Large intestine (tissue), 3 donors: ENCODE measurements around the gene SPPL3. TPM values are rescaled to one million over a fixed set of nuclear protein-coding genes. Genes with fewer than 3 reads are reported as not detected.

Experiments
- DNase-seq, 2 donors: peaks; one replicate each; pipeline versions ENCODE4 v3.0.0 to v3.0.0-alpha.2; 2013
- H3K27ac ChIP-seq: one replicate; pipeline ENCODE4 v1.5.1; 2013; ENCODE audit warnings: low read length
- H3K27me3 ChIP-seq: 2 replicates; pipeline ENCODE4 v1.6.1; 2013; ENCODE audit warnings: low read length; ENCODE audit not compliant: control insufficient read depth, insufficient read depth
- H3K36me3 ChIP-seq: 2 replicates; pipeline ENCODE4 v1.6.1; 2013; ENCODE audit warnings: low read length; ENCODE audit not compliant: control insufficient read depth, insufficient read depth
- H3K4me1 ChIP-seq: one replicate; pipeline ENCODE4 v1.6.1; 2013; ENCODE audit warnings: low read length; ENCODE audit not compliant: control insufficient read depth, insufficient read depth
- H3K4me3 ChIP-seq: one replicate; pipeline ENCODE4 v1.5.1; 2013; ENCODE audit warnings: low read length
- H3K9me3 ChIP-seq: one replicate; pipeline ENCODE4 v1.6.1; 2013; ENCODE audit warnings: mild to moderate bottlenecking, low read depth, low read length, moderate library complexity; ENCODE audit not compliant: control insufficient read depth
- WGBS: methylation state at CpG from one replicate; pipeline ENCODE4 v1.1.5; 2013; ENCODE audit warnings: low lambda C conversion rate; ENCODE audit not compliant: insufficient coverage; 5-methylcytosine and 5-hydroxymethylcytosine counted together
- polyA plus RNA-seq: library from polyadenylated mRNA; unstranded; fragments of 120-200 nt; gene quantifications from one replicate; pipeline ENCODE4 v1.2.1, GENCODE V29; 2013

SPPL3 gene
- polyA plus RNA-seq, 1 donor = 48.1 TPM

DNA sequence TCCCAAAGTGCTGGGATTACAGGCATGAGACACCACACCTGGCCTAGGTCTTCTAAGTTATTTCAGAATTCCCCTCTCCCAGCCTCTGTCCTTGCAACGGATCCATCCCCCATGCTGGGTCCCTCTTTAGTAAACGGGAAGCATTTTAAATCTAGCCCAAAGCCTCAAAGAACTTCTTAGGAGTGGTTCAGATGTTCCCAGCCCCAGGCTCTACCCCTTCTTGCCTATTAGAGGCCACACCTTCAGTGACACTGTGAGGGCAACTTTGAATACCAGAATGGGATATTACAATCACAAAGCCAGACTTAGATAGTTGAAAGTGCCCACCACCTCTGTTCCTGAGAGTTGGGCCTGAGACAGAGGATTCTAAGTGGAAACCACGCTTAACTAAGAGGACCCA lies 18.1 kb upstream of the SPPL3 start:
- no CpG with 5 or more reads among the region's 3 CpGs for WGBS
- no peak overlapping the region for H3K27ac ChIP-seq
- DNase-seq = no peak
- no peaks in the 10 kb centered on the region for H3K36me3 ChIP-seq
- H3K9me3 ChIP-seq = peaks cover 7% of the 10 kb centered on the region
- H3K4me3 ChIP-seq = no peak overlapping the region
- H3K4me1 ChIP-seq = no peaks in the 10 kb centered on the region
- H3K27me3 ChIP-seq = no peaks in the 10 kb centered on the region

- H3K9me3 ChIP-seq = peaks cover 8% of the 10 kb centered on the region
- H3K4me3 ChIP-seq = no peak overlapping the region
- H3K27me3 ChIP-seq = no peaks in the 10 kb centered on the region
- DNase-seq = no peak
- no peak overlapping the region for H3K27ac ChIP-seq
- H3K4me1 ChIP-seq = no peaks in the 10 kb centered on the region
- H3K36me3 ChIP-seq = no peaks in the 10 kb centered on the region
These were observed 17.5 kb upstream of the SPPL3 start for GRCh38 chr12:120921637-120922036.

GRCh38 chr12:120920178-120920577 lies 16.0 kb upstream of the SPPL3 start:
- Histone ChIP-seq H3K4me3 (no peak overlapping the region), H3K9me3 (peaks cover 12% of the 10 kb centered on the region), H3K4me1 (no peaks in the 10 kb centered on the region), H3K27me3 (no peaks in the 10 kb centered on the region), H3K36me3 (no peaks in the 10 kb centered on the region), H3K27ac (no peak overlapping the region)
- DNase-seq = no peak
- WGBS = no CpG with 5 or more reads among the region's 3 CpGs

DNA sequence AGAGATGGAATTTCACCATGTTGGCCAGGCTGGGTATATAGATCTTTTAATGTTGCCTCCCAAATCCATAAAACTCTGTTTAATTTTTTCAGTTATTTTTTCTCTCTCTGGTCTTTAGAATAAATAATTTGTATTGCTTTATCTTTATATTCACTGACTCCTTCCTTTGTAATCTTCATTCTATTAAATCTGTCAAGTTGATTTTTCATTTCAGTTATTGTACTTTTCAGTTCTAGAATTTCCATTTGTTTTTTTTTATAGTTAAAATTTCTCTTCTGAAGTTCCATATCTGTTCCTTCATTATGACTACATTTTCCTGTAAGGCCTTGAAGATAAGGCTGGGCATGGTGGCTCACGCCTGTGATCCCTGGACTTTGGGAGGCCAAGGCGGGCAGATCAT lies 13.6 kb upstream of the SPPL3 start:
- no peaks in the 10 kb centered on the region for H3K36me3 ChIP-seq
- no peak for DNase-seq

DNA sequence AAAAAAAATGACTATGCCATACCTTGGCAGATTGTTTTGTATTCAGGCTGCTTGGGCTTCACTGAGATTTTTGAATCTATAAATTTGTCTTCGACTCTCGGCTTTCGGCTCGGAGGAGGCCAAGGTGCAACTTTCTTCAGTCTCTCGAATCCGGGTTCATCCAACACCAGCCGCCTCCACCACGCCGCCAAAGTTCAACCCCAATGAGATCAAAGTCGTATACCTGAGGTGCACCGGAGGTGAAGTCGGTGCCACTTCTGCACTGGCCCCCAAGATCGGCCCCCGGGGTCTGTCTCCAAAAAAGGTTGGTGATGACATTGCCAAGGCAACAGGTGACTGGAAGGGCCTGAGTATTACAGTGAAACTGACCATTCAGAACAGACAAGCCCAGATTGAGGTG lies 12.4 kb upstream of the SPPL3 start:
- no peak overlapping the region for H3K27ac ChIP-seq
- H3K4me3 ChIP-seq = no peak overlapping the region
- H3K27me3 ChIP-seq = no peaks in the 10 kb centered on the region
- WGBS = 100% methylated on average over 1 of the region's 14 CpGs
- no peak for DNase-seq
- no peaks in the 10 kb centered on the region for H3K36me3 ChIP-seq
- H3K9me3 ChIP-seq = peaks cover 12% of the 10 kb centered on the region
- no peaks in the 10 kb centered on the region for H3K4me1 ChIP-seq

More for the DNA sequence above, 13.6 kb upstream of the SPPL3 start:
- Histone ChIP-seq H3K27ac (no peak overlapping the region), H3K9me3 (peaks cover 12% of the 10 kb centered on the region), H3K4me3 (no peak overlapping the region), H3K27me3 (no peaks in the 10 kb centered on the region), H3K4me1 (no peaks in the 10 kb centered on the region)
- no CpG with 5 or more reads among the region's 2 CpGs for WGBS

DNA sequence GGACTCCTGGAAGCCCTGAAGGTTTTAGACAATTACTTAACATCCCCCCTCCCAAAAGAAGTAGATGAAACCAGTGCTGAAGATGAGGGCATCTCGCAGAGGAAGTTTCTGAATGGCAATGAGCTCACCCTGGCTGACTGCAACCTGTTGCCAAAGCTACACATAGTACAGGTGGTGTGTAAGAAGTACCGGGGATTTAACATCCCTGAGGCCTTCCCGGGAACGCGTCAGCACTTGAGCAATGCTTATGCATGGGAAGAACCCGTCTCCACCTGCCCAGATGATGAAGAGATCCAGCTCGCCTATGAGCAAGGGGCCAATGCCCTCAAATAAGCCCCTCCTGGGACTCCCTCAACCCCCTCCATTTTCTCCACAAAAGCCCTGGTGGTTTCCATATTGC lies 10.6 kb upstream of the SPPL3 start:
- H3K27me3 ChIP-seq = no peaks in the 10 kb centered on the region
- WGBS = no CpG with 5 or more reads among the region's 7 CpGs
- no peaks in the 10 kb centered on the region for H3K4me1 ChIP-seq
- DNase-seq = no peak
- H3K36me3 ChIP-seq = no peaks in the 10 kb centered on the region
- H3K4me3 ChIP-seq = no peak overlapping the region
- H3K27ac ChIP-seq = no peak overlapping the region
- H3K9me3 ChIP-seq = peaks cover 12% of the 10 kb centered on the region

GRCh38 chr12:120909633-120910298 lies 5.6 kb upstream of the SPPL3 start:
- Histone ChIP-seq H3K9me3 (no peaks in the 10 kb centered on the region), H3K36me3 (no peaks in the 10 kb centered on the region), H3K27ac (no peak overlapping the region), H3K4me1 (peaks cover under 1% of the 10 kb centered on the region), H3K27me3 (no peaks in the 10 kb centered on the region), H3K4me3 (no peak overlapping the region)
- 38% methylated on average over 3 of the region's 5 CpGs for WGBS
- DNase-seq = no peak

DNA sequence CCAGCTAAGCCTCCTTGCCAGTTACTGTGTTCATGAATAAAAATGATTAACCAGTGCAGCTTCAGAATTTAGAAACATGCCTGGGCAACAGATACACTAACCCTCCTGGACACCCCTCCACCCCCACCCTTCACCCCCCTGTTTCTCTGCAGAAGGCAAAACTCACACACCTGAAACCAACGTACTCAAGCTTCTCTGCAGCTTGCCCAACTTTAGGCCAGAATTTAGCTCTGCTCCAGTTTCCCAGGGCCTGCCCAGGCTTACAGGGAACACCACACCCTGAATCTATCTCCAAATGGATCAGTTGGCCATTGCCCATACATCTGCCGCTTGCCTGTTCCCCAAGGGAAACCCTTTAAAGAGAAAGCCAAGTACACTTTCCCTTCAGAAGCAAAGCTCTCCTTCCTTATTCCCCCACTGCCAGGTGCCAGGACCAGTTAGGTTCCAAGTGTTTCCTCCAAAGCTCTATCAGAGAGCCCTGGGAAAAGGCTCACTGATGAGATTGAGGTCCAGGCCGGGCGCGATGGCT lies 1.8 kb upstream of the SPPL3 start:
- DNase-seq = no peak
- Histone ChIP-seq H3K9me3 (no peaks in the 10 kb centered on the region), H3K27me3 (no peaks in the 10 kb centered on the region), H3K36me3 (no peaks in the 10 kb centered on the region), H3K4me3 (no peak overlapping the region), H3K4me1 (peaks cover 8% of the 10 kb centered on the region), H3K27ac (no peak overlapping the region)
- no CpG with 5 or more reads among the region's 5 CpGs for WGBS

DNA sequence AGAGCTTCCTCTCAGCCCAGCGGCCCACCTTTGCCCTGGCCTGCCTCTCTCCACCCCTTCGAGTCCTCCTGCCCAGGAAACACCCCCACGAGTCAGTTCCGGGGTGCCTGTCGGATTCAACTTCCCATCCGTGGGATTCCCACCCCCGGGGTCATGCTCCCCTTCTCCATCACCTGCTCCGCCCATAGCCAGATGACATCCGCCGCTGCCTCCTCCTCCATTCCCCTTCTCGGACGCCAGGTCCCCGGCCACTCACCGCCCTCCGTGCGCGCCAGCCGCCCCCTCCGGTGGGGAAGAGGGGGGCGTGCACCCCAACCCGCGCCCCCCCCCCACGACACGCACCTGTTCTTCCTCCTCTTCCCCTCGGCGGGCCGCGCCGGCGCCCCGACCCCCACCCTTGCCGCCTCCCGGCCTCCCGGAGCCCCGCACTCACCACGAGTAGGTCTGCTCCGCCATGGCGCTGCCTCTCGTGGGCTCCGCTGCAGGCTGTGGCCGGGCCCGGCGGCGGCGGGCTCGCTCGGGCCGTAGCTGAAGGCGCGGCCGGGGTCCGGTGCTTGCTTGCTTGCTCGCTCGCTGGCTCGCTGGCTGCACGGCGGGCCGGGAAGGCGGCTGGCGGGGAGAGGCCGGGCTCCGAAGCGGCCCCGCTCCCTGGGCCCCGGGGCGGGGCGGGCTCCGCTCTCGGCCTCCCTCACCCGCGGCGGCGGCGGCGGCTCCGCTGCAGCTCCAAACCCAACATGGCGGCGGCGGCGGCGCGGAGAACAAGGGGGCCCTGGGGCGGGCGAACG lies 554 bp downstream of the SPPL3 start:
- H3K4me1 ChIP-seq = peaks cover 8% of the 10 kb centered on the region
- WGBS = no CpG with 5 or more reads among the region's 85 CpGs
- H3K9me3 ChIP-seq = no peaks in the 10 kb centered on the region
- peak; percentile 84 to 93 for DNase-seq
- peak overlapping the region; percentile 84 for H3K4me3 ChIP-seq
- H3K27me3 ChIP-seq = no peaks in the 10 kb centered on the region
- peak overlapping the region; percentile 77 for H3K27ac ChIP-seq
- H3K36me3 ChIP-seq = peaks cover 5% of the 10 kb centered on the region

- 7% methylated on average over 3 of the region's 15 CpGs for WGBS
- DNase-seq = no peak
- Histone ChIP-seq H3K9me3 (no peaks in the 10 kb centered on the region), H3K4me3 (peak overlapping the region; percentile 84), H3K27ac (peak overlapping the region; percentile 77), H3K27me3 (no peaks in the 10 kb centered on the region), H3K4me1 (peaks cover 8% of the 10 kb centered on the region), H3K36me3 (peaks cover 7% of the 10 kb centered on the region)
These were observed 1.2 kb downstream of the SPPL3 start for GRCh38 chr12:120902846-120903411.
